Dermis blood vessel endothelial cell (primary cell): Measurements from ENCODE around the gene KEAP1. TPM values are rescaled to one million over a fixed set of nuclear protein-coding genes. Genes with fewer than 3 reads are reported as not detected.

Experiments used
- DNase-seq: peaks from one replicate; pipeline ENCODE4 v3.0.0; 2010
- total RNA-seq: library from RNA; depleted of rRNA; stranded (reverse); fragments of >200 nt; gene quantifications from 2 replicates; pipeline ENCODE4 v1.2.3, GENCODE V29; 2014

The KEAP1 gene
- total RNA-seq, 1 donor from 2014 or later = 125 TPM

DNA sequence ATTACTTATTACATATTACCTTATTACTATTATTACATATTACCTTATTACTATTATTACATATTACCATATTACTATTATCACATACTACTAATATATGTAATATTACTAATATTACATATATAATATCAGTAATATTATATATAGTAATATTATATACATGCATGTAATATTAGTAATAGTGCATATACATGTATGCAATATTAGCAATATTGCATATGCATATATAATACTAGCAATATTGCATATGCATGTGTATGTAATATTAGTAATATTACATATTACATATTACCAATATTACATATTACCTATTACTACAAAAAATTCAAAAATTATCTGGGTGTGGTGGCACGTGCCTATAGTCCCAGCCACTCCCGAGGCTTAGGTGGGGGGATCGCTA lies 60.5 kb downstream of the KEAP1 start:
- no peak for DNase-seq

DNA sequence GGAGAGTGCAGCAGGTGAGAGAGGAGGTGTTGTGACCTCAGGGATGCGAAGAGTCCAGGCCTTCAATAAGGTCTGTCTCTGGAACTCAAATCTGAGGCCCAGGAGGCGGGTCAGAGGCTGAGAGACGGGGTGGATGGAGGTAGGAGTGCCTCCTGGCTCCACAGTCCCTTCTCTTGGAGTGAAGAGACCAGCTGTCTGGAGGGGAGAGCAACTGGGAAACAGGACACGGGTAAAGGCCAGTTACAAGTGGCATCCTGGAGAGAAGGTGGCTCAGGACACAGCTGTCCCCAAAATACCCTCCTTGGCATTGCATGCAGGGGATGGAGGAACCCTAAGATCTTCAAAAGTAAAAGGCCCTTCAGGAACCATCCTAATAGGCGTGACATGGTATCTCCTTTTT lies 63.6 kb downstream of the KEAP1 start:
- no peak for DNase-seq

Other genes starting within 250 kb of the KEAP1 start
- gene ICAM1, start 232.2 kb downstream of the KEAP1 start, total RNA-seq = 21.3 and 59.7 TPM in 2 replicates
- 0.79 and 0.85 TPM in 2 replicates for gene ICAM4, start 216.4 kb downstream of the KEAP1 start, total RNA-seq
- gene ICAM5, start 213.4 kb downstream of the KEAP1 start, total RNA-seq = 0.09 and 0.17 TPM in 2 replicates
- gene ZGLP1, start 193.5 kb downstream of the KEAP1 start, total RNA-seq = 0.47 and 1.4 TPM in 2 replicates
- 18.7 and 25.4 TPM in 2 replicates for gene FDX2, start 187.3 kb downstream of the KEAP1 start, total RNA-seq
- 13.3 and 30.9 TPM in 2 replicates for gene RAVER1, start 169.8 kb downstream of the KEAP1 start, total RNA-seq
- 7.2 and 9.4 TPM in 2 replicates for gene ICAM3, start 163.7 kb downstream of the KEAP1 start, total RNA-seq
- 95.6 and 110 TPM in 2 replicates for gene TYK2, start 122.8 kb downstream of the KEAP1 start, total RNA-seq
- 367 and 370 TPM in 2 replicates for gene CDC37, start 99.8 kb downstream of the KEAP1 start, total RNA-seq
- gene PDE4A, start 82.8 kb downstream of the KEAP1 start, total RNA-seq = 2.2 and 5.3 TPM in 2 replicates
- gene S1PR5, start 14.1 kb upstream of the KEAP1 start, total RNA-seq = under 0.01 TPM in 1 of 2 replicates, not detected in the other
- 9.5 and 12.6 TPM in 2 replicates for gene ATG4D, start 40.5 kb upstream of the KEAP1 start, total RNA-seq
- gene KRI1, start 62.7 kb upstream of the KEAP1 start, total RNA-seq = 8.6 and 11.2 TPM in 2 replicates
- 4.6 and 7.6 TPM in 2 replicates for gene CDKN2D, start 65.6 kb upstream of the KEAP1 start, total RNA-seq
- gene AP1M2, start 84.0 kb upstream of the KEAP1 start, total RNA-seq = 0.17 TPM in 1 of 2 replicates, not detected in the other
- 67.7 and 132 TPM in 2 replicates for gene SLC44A2, start 122.2 kb upstream of the KEAP1 start, total RNA-seq
- gene ILF3, start 151.0 kb upstream of the KEAP1 start, total RNA-seq = 85.8 and 190 TPM in 2 replicates
- 23.1 and 26.4 TPM in 2 replicates for gene QTRT1, start 198.1 kb upstream of the KEAP1 start, total RNA-seq
- gene DNM2, start 214.7 kb upstream of the KEAP1 start, total RNA-seq = 118 and 185 TPM in 2 replicates